ENCODE results near the gene KIF17.

- TF ChIP-seq, protein P1, sequence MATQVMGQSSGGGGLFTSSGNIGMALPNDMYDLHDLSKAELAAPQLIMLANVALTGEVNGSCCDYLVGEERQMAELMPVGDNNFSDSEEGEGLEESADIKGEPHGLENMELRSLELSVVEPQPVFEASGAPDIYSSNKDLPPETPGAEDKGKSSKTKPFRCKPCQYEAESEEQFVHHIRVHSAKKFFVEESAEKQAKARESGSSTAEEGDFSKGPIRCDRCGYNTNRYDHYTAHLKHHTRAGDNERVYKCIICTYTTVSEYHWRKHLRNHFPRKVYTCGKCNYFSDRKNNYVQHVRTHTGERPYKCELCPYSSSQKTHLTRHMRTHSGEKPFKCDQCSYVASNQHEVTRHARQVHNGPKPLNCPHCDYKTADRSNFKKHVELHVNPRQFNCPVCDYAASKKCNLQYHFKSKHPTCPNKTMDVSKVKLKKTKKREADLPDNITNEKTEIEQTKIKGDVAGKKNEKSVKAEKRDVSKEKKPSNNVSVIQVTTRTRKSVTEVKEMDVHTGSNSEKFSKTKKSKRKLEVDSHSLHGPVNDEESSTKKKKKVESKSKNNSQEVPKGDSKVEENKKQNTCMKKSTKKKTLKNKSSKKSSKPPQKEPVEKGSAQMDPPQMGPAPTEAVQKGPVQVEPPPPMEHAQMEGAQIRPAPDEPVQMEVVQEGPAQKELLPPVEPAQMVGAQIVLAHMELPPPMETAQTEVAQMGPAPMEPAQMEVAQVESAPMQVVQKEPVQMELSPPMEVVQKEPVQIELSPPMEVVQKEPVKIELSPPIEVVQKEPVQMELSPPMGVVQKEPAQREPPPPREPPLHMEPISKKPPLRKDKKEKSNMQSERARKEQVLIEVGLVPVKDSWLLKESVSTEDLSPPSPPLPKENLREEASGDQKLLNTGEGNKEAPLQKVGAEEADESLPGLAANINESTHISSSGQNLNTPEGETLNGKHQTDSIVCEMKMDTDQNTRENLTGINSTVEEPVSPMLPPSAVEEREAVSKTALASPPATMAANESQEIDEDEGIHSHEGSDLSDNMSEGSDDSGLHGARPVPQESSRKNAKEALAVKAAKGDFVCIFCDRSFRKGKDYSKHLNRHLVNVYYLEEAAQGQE (IDR thresholded peaks at IDR 0.05; ENCODE audit: low read depth), result no peak
- TF ChIP-seq, protein P2, sequence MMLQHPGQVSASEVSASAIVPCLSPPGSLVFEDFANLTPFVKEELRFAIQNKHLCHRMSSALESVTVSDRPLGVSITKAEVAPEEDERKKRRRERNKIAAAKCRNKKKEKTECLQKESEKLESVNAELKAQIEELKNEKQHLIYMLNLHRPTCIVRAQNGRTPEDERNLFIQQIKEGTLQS (IDR thresholded peaks at IDR 0.05), result no peak
- TF ChIP-seq POLR2AphosphoS5 (IDR thresholded peaks at IDR 0.05; ENCODE audit: low read depth, low read length) (no peak), EZH2phosphoT487 (IDR thresholded peaks at IDR 0.05; ENCODE audit: borderline replicate concordance) (no peak), CTCF (IDR thresholded peaks at IDR 0.05 in 2 of 3, conservative IDR thresholded peaks at IDR 0.05 in 1 of 3; ENCODE audit: borderline replicate concordance in 1 of 3, insufficient read depth in 1 of 3, low read depth in 2 of 3, low read length in 2 of 3) (no peak), RAD21 (IDR thresholded peaks at IDR 0.05; ENCODE audit: low read depth) (no peak), POLR2A (IDR thresholded peaks at IDR 0.05; ENCODE audit: borderline replicate concordance, extremely low read depth, insufficient read depth, insufficient read length) (no peak), EGR1 (IDR thresholded peaks at IDR 0.05; ENCODE audit: low read depth) (no peak), MAX (IDR thresholded peaks at IDR 0.05) (no peak), ZNF274 (IDR thresholded peaks at IDR 0.05; ENCODE audit: low read depth, low read length) (no peak)
Measured at GRCh38 chr1:20763417-20763816, 45.6 kb upstream of the KIF17 start.

Measured in HCT116 (cell line).